Keratinocyte (primary cell): ENCODE results near the gene TBC1D22B. TPM values are rescaled to one million over a fixed set of nuclear protein-coding genes. Genes with fewer than 3 reads are reported as not detected.

Experiments used
- DNase-seq: peaks from one replicate; pipeline ENCODE4 v3.0.0-alpha.2; 2011; ENCODE audit warnings: low read depth, missing footprints, low spot score
- FAIRE-seq: peaks from 2 replicates; lab custom pipeline; 2011; peaks lifted over from hg19 to GRCh38; lab: Jason Lieb, UNC
- H2AFZ ChIP-seq: 2 replicates; pipeline ENCODE4 v1.6.0; 2012; ENCODE audit warnings: low read length, control low read depth, inconsistent platforms; ENCODE audit not compliant: control insufficient read depth
- H3K27ac ChIP-seq: 2 replicates; pipeline ENCODE4 v1.5.1; 2011; ENCODE audit warnings: low read length; ENCODE audit not compliant: control insufficient read depth, insufficient read depth
- H3K27me3 ChIP-seq: 3 replicates; pipeline ENCODE4 v1.6.0; 2011; ENCODE audit warnings: low read length; ENCODE audit not compliant: control insufficient read depth, insufficient read depth; ENCODE audit errors: extremely low read depth
- H3K36me3 ChIP-seq, 2 experiments: 2 replicates in 1 of 2; 3 replicates in 1 of 2; pipeline ENCODE4 v1.5.1; 2011; ENCODE audit warnings: low read length in 2 of 2, mild to moderate bottlenecking in 1 of 2; ENCODE audit not compliant: control insufficient read depth in 2 of 2, insufficient read depth in 2 of 2; ENCODE audit errors: extremely low read depth in 1 of 2
- H3K4me1 ChIP-seq: 3 replicates; pipeline ENCODE4 v1.5.1; 2011; ENCODE audit warnings: low read length; ENCODE audit not compliant: control insufficient read depth, insufficient read depth; ENCODE audit errors: extremely low read depth
- H3K4me2 ChIP-seq: 3 replicates; pipeline ENCODE4 v1.6.0; 2011; ENCODE audit warnings: low read depth, low read length; ENCODE audit not compliant: control insufficient read depth, insufficient read depth; ENCODE audit errors: extremely low read depth
- H3K4me3 ChIP-seq, 3 experiments: fragments of 200-600 bp in 1 of 3; sonication (generic) in 1 of 3; 2 replicates in 2 of 3; 3 replicates in 1 of 3; pipeline ENCODE4 v1.5.1; 2011 to 2016; ENCODE audit warnings: low read length in 3 of 3, mild to moderate bottlenecking in 3 of 3, control low read depth in 2 of 3, inconsistent platforms in 1 of 3, low read depth in 1 of 3, mixed read lengths in 1 of 3, mixed run types in 1 of 3, moderate library complexity in 1 of 3; ENCODE audit not compliant: control insufficient read depth in 2 of 3, insufficient read depth in 2 of 3; ENCODE audit errors: extremely low read depth in 1 of 3
- H3K79me2 ChIP-seq: 2 replicates; pipeline ENCODE4 v1.6.0; 2012; ENCODE audit warnings: low read length; ENCODE audit not compliant: control insufficient read depth, insufficient read depth
- H3K9ac ChIP-seq: 3 replicates; pipeline ENCODE4 v1.6.0; 2011; ENCODE audit warnings: low read length; ENCODE audit not compliant: control insufficient read depth, insufficient read depth; ENCODE audit errors: extremely low read depth
- H3K9me1 ChIP-seq: 3 replicates; pipeline ENCODE4 v1.6.0; 2011; ENCODE audit warnings: low read length; ENCODE audit not compliant: control insufficient read depth, insufficient read depth; ENCODE audit errors: extremely low read depth
- H3K9me3 ChIP-seq: 2 replicates; pipeline ENCODE4 v1.5.1; 2012; ENCODE audit warnings: low read depth, low read length; ENCODE audit not compliant: control insufficient read depth
- H4K20me1 ChIP-seq: 3 replicates; pipeline ENCODE4 v1.6.0; 2011; ENCODE audit warnings: low read length; ENCODE audit not compliant: control insufficient read depth, insufficient read depth; ENCODE audit errors: extremely low read depth
- EZH2 ChIP-seq: IDR thresholded peaks from one replicate; pipeline ENCODE4 v1.6.1; 2012; ENCODE audit warnings: inconsistent platforms, mild to moderate bottlenecking, low read length, moderate library complexity
- dilution Hi-C: fragments of 300-500 bp; cut with MboI; formaldehyde crosslinking; loops from one replicate; pipeline ENCODE4 v1.7.0; 2020; ENCODE audit warnings: low sequenced_read_pairs; ENCODE audit not compliant: extremely low pct_ligation_motif_present
- polyA plus RNA-seq, 5 experiments: library from polyadenylated mRNA; depleted of rRNA in 3 of 5; stranded (reverse) in 3 of 5; stranded (forward) in 1 of 5; unstranded in 1 of 5; fragments of >200 nt; gene quantifications; 1 replicate in 1 of 5; 2 replicates in 3 of 5; 3 replicates in 1 of 5; pipeline versions ENCODE4 v1.2.1 to v1.2.3, GENCODE V29; 2011 to 2012; ENCODE audit warnings: missing spikeins in 2 of 5, low read depth in 1 of 5, low replicate concordance in 1 of 5
- TF ChIP-seq, protein P1 (sequence below), 3 experiments: IDR thresholded peaks in 1 of 3; conservative IDR thresholded peaks in 1 of 3; optimal IDR thresholded peaks in 1 of 3; 2 replicates in 2 of 3; 3 replicates in 1 of 3; pipeline versions ENCODE3 to v1.5.1; 2011; ENCODE audit warnings: low read length in 3 of 3, mild to moderate bottlenecking in 3 of 3, moderate library complexity in 2 of 3, control low read depth in 1 of 3, inconsistent platforms in 1 of 3; ENCODE audit not compliant: insufficient read depth in 2 of 3; ENCODE audit errors: extremely low read depth in 1 of 3

The TBC1D22B gene
- polyA plus RNA-seq, 1 donor (not counting 4 experiments of a cell fraction or from before 2014, with no cell fraction given) = 5.9 TPM

DNA sequence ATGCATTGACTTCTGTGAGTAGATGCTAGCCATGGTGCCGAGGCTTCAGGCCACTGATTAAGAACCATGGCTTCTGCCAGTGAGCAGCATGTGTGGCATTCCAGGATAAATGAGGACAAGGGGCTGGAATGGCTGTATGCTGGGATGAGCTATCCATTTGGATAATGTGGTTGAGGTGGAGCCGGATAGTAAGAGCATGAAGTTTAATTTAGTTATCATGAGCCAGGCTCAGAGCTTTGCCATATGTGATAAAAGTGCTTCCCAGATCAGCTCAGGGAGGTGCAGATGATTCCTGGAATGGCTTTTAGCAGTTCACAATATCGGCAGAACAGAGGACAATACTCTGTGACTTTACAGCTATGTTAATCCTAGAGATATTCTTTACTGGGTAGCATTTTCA is 61.6 kb downstream of the TBC1D22B start:
- peaks cover 12% of the 10 kb centered on the region for H3K4me1 ChIP-seq
- TF ChIP-seq, protein P1, sequence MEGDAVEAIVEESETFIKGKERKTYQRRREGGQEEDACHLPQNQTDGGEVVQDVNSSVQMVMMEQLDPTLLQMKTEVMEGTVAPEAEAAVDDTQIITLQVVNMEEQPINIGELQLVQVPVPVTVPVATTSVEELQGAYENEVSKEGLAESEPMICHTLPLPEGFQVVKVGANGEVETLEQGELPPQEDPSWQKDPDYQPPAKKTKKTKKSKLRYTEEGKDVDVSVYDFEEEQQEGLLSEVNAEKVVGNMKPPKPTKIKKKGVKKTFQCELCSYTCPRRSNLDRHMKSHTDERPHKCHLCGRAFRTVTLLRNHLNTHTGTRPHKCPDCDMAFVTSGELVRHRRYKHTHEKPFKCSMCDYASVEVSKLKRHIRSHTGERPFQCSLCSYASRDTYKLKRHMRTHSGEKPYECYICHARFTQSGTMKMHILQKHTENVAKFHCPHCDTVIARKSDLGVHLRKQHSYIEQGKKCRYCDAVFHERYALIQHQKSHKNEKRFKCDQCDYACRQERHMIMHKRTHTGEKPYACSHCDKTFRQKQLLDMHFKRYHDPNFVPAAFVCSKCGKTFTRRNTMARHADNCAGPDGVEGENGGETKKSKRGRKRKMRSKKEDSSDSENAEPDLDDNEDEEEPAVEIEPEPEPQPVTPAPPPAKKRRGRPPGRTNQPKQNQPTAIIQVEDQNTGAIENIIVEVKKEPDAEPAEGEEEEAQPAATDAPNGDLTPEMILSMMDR (optimal IDR thresholded peaks at IDR 0.05 in 1 of 3, IDR thresholded peaks at IDR 0.05 in 1 of 3, conservative IDR thresholded peaks at IDR 0.05 in 1 of 3; ENCODE audit: extremely low read depth in 1 of 3, insufficient read depth in 2 of 3, low read length in 3 of 3) = no peak
- TF ChIP-seq EZH2 = no peak

DNA sequence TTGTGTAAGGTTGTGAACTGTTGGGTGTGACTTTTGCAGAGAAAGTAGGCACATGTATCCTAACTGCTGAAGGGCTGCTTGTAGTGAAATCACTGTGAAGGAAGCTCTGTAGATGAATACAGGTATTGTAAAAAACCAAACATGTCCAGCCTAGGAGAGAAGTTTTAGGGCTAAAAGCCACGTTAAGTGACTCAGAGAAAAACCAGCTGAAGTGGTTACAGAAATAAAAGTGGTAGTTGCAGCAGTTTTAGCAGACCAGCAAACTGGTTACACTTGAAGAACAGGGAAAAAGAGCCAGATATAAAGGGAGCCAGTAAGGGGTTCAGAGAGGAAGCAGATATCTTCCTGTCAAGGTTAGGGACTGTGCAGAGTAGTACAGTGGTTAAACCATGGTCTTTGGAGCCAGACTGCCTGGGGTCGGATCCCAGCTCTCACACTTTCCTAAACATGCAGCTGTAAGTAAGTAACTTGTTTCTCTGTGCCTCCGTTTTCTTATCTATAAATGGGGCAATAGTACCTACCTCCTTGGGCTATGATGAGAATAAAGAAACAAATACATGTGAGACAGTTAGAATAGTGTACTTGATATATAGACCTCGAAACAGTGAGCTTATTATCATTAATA is 62.4 kb downstream of the TBC1D22B start:
- H3K4me3 ChIP-seq = no peak overlapping the region
- no peaks in the 10 kb centered on the region for H4K20me1 ChIP-seq
- no peaks in the 10 kb centered on the region for H3K79me2 ChIP-seq
- H3K27ac ChIP-seq = no peak overlapping the region
- TF ChIP-seq EZH2 = no peak
- TF ChIP-seq, protein P1 (optimal IDR thresholded peaks at IDR 0.05 in 1 of 3, IDR thresholded peaks at IDR 0.05 in 1 of 3, conservative IDR thresholded peaks at IDR 0.05 in 1 of 3; ENCODE audit: extremely low read depth in 1 of 3, insufficient read depth in 2 of 3, low read length in 3 of 3) = no peak
- FAIRE-seq (no peak), DNase-seq (no peak)
- no peaks in the 10 kb centered on the region for H3K27me3 ChIP-seq
- H3K9ac ChIP-seq = no peak overlapping the region
- H2AFZ ChIP-seq = no peak overlapping the region
- peaks cover 13% of the 10 kb centered on the region for H3K4me1 ChIP-seq
- dilution Hi-C loops = no loop called here
- no peaks in the 10 kb centered on the region for H3K9me1 ChIP-seq
- peaks cover 29 to 31% of the 10 kb centered on the region in 2 experiments for H3K36me3 ChIP-seq
- no peaks in the 10 kb centered on the region for H3K9me3 ChIP-seq
- H3K4me2 ChIP-seq = no peak overlapping the region

More for the DNA sequence above, 61.6 kb downstream of the TBC1D22B start:
- DNase-seq (no peak), FAIRE-seq (no peak)
- Histone ChIP-seq H3K9ac (no peak overlapping the region), H3K27me3 (no peaks in the 10 kb centered on the region), H3K36me3 (peaks cover 31% of the 10 kb centered on the region in 2 experiments), H3K4me2 (no peak overlapping the region), H3K9me1 (no peaks in the 10 kb centered on the region), H3K79me2 (no peaks in the 10 kb centered on the region), H2AFZ (no peak overlapping the region), H3K27ac (no peak overlapping the region), H3K4me3 (no peak overlapping the region), H4K20me1 (no peaks in the 10 kb centered on the region), H3K9me3 (no peaks in the 10 kb centered on the region)
- dilution Hi-C loops = no loop called here
